AG09319 (cell line): ENCODE measurements around the gene CAPN9.

Experiments used
- DNase-seq: peaks from one replicate; pipeline ENCODE4 v3.0.0-alpha.2; 2010; ENCODE audit warnings: low read depth; ENCODE audit errors: extremely low read depth
- CTCF ChIP-seq: IDR thresholded peaks from 2 replicates; pipeline ENCODE4 v1.5.1; 2011; ENCODE audit warnings: low read depth, mild to moderate bottlenecking, inconsistent platforms, low read length, moderate library complexity

Gene CAPN9

GRCh38 chr1:230824919-230825721 is 77.9 kb downstream of the CAPN9 start:
- DNase-seq = peak; percentile 49
- no peak for TF ChIP-seq CTCF

GRCh38 chr1:230825761-230826160 is 78.6 kb downstream of the CAPN9 start:
- TF ChIP-seq CTCF = no peak
- DNase-seq = no peak

- no peak for TF ChIP-seq CTCF
- DNase-seq = no peak
Observed at GRCh38 chr1:230826166-230826875, 79.1 kb downstream of the CAPN9 start.

- no peak for DNase-seq
- no peak for TF ChIP-seq CTCF
Observed at GRCh38 chr1:230827081-230827681, 80.0 kb downstream of the CAPN9 start.

GRCh38 chr1:230827801-230828200 is 80.6 kb downstream of the CAPN9 start:
- TF ChIP-seq CTCF = no peak
- no peak for DNase-seq

GRCh38 chr1:230828421-230828820 is 81.2 kb downstream of the CAPN9 start:
- no peak for TF ChIP-seq CTCF
- no peak for DNase-seq

GRCh38 chr1:230831771-230832170 is 84.6 kb downstream of the CAPN9 start:
- DNase-seq = no peak
- TF ChIP-seq CTCF = no peak
